GM12875 (cell line): ENCODE measurements around the gene LIPM.

Source experiments
- H3K4me3 ChIP-seq: one replicate; pipeline ENCODE4 v1.5.1; 2011; ENCODE audit warnings: low read depth, low read length, control low read depth
- CTCF ChIP-seq: IDR thresholded peaks from 2 replicates; pipeline ENCODE4 v1.5.1; 2011; ENCODE audit warnings: low read depth, mild to moderate bottlenecking, control low read depth, inconsistent platforms, low read length, moderate library complexity, borderline replicate concordance; ENCODE audit not compliant: insufficient read depth

Gene LIPM

GRCh38 chr10:88861036-88861435 is 58.5 kb downstream of the LIPM start:
- TF ChIP-seq CTCF = no peak
- H3K4me3 ChIP-seq = no peak overlapping the region

- no peak for TF ChIP-seq CTCF
Measured at GRCh38 chr10:88865281-88865876, 62.8 kb downstream of the LIPM start.

GRCh38 chr10:88866454-88866853 is 63.9 kb downstream of the LIPM start:
- no peak for TF ChIP-seq CTCF
- no peak overlapping the region for H3K4me3 ChIP-seq

More at GRCh38 chr10:88865281-88865876, 62.8 kb downstream of the LIPM start:
- no peak overlapping the region for H3K4me3 ChIP-seq

GRCh38 chr10:88870089-88870488 is 67.6 kb downstream of the LIPM start:
- TF ChIP-seq CTCF = no peak
- H3K4me3 ChIP-seq = no peak overlapping the region
